GM12874 (cell line): ENCODE data around the gene DTX4.
A peak's percentile ranks its signal among the peaks of the same experiment; 100 is the strongest.

Experiments
- CTCF ChIP-seq: IDR thresholded peaks from 2 replicates; pipeline ENCODE4 v1.5.1; 2011; ENCODE audit warnings: low read depth, mild to moderate bottlenecking, control low read depth, low read length, moderate library complexity; ENCODE audit not compliant: insufficient read depth

The DTX4 gene

GRCh38 chr11:59142530-59143507 is 29.1 kb upstream of the DTX4 start, which contains the start of gene FAM111A:
Gene FAM111A, plus strand, starts transcription at chr11:59142856. Its CDS starts 6,017 bp downstream, at chr11:59148873.
- peak; percentile 45; the same call in 1 of the 2 replicates for TF ChIP-seq CTCF

- no peak for TF ChIP-seq CTCF
Measured at GRCh38 chr11:59144096-59144495, 27.8 kb upstream of the DTX4 start.

GRCh38 chr11:59144579-59145345 is 27.2 kb upstream of the DTX4 start:
- peak; percentile 52 for TF ChIP-seq CTCF

- no peak for TF ChIP-seq CTCF
Measured at GRCh38 chr11:59145534-59145933, 26.4 kb upstream of the DTX4 start.

GRCh38 chr11:59151761-59152160 is 20.2 kb upstream of the DTX4 start:
- TF ChIP-seq CTCF: no peak

GRCh38 chr11:59152312-59152951 is 19.5 kb upstream of the DTX4 start:
- TF ChIP-seq CTCF: no peak

GRCh38 chr11:59154610-59155009 is 17.3 kb upstream of the DTX4 start:
- no peak for TF ChIP-seq CTCF
